Pulmonary artery endothelial cell (primary cell): Measurements from ENCODE around the gene ANKS3. TPM values are rescaled to one million over a fixed set of nuclear protein-coding genes. Genes with fewer than 3 reads are reported as not detected.
"Not testable (repeated sequence)": the region's sequence is repeated elsewhere in the genome, so short reads cannot be mapped to it uniquely, and the experiment has no call there.

Experiments
- DNase-seq: peaks from one replicate; pipeline ENCODE4 v3.0.0-alpha.2; 2011; ENCODE audit warnings: low read depth, low spot score
- total RNA-seq: library from RNA; depleted of rRNA; stranded (reverse); fragments of >200 nt; gene quantifications from 2 replicates; pipeline ENCODE4 v1.2.3, GENCODE V29; 2014

The ANKS3 gene
- total RNA-seq, 1 donor from 2014 or later, result 14.3 TPM

GRCh38 chr16:4651827-4652226 is 82.2 kb downstream of the ANKS3 start:
- no peak for DNase-seq

GRCh38 chr16:4650443-4651074 is 83.5 kb downstream of the ANKS3 start:
- DNase-seq, result not testable (repeated sequence)

GRCh38 chr16:4649744-4650442 is 84.2 kb downstream of the ANKS3 start:
- DNase-seq, result no peak

DNA sequence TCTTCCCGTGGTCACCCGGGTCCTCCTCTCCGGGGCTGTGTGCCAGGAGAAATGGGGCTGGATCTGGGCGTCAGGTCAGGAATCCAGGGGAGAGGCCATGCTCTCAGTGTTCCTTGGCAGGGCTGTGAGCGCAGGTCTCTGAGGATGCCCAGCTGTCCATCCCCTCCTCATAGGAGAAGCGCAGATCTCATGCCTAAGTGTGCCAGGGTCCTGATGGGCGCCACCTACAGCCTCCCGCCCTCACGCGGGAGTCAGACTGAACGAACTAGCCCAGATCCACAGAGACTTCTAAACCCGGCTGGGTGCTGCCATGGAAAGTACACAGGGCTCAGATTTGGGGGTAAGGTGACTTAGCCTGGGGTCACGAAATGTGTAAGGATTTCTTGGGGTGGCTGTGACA is 85.2 kb downstream of the ANKS3 start:
- DNase-seq, result no peak

GRCh38 chr16:4647644-4647980 is 86.5 kb downstream of the ANKS3 start:
- no peak for DNase-seq

GRCh38 chr16:4646773-4647643 is 87.1 kb downstream of the ANKS3 start:
- DNase-seq, result no peak

Other genes starting within 250 kb of the ANKS3 start
- 12.1 and 15.2 TPM in 2 replicates for gene CDIP1, start 195.5 kb downstream of the ANKS3 start, total RNA-seq
- not detected in 2 replicates for gene C16orf96, start 177.9 kb downstream of the ANKS3 start, total RNA-seq
- gene UBALD1, start 119.4 kb downstream of the ANKS3 start, total RNA-seq, result 3.9 and 5.4 TPM in 2 replicates
- 22.9 and 24.4 TPM in 2 replicates for gene MGRN1, start 109.4 kb downstream of the ANKS3 start, total RNA-seq
- gene NUDT16L1, start 40.7 kb downstream of the ANKS3 start, total RNA-seq, result 21.2 and 31.9 TPM in 2 replicates
- 0.33 and 0.42 TPM in 2 replicates for gene DNAAF8, start 266 bp upstream of the ANKS3 start, total RNA-seq
- gene ZNF500, start 32.9 kb upstream of the ANKS3 start, total RNA-seq, result 5.1 and 6.7 TPM in 2 replicates
- not detected in 2 replicates for gene SEPTIN12, start 54.1 kb upstream of the ANKS3 start, total RNA-seq
- not detected in 2 replicates for gene SMIM22, start 61.1 kb upstream of the ANKS3 start, total RNA-seq
- gene ROGDI, start 68.4 kb upstream of the ANKS3 start, total RNA-seq, result 10.7 and 11.7 TPM in 2 replicates
- gene GLYR1, start 113.0 kb upstream of the ANKS3 start, total RNA-seq, result 55.9 and 75.0 TPM in 2 replicates
- 26.6 and 29.1 TPM in 2 replicates for gene UBN1, start 113.2 kb upstream of the ANKS3 start, total RNA-seq
- gene PPL, start 202.9 kb upstream of the ANKS3 start, total RNA-seq, result 0.26 and 0.71 TPM in 2 replicates
- under 0.01 TPM in 1 of 2 replicates, not detected in the other for gene SEC14L5, start 224.1 kb upstream of the ANKS3 start, total RNA-seq